SH-SY5Y (cell line): ENCODE measurements around the gene NAV2.

ENCODE experiments used
- GATA2 ChIP-seq: IDR thresholded peaks from 2 replicates; pipeline ENCODE4 v1.6.1; 2011; ENCODE audit warnings: mild to moderate bottlenecking, low read depth, low read length
- GATA3 ChIP-seq: IDR thresholded peaks from 2 replicates; pipeline ENCODE4 v1.6.1; 2011; ENCODE audit warnings: low read depth, mild to moderate bottlenecking, low read length, moderate library complexity

GRCh38 chr11:19936461-19936860 lies 223.8 kb downstream of the NAV2 start:
- TF ChIP-seq GATA2: no peak
- no peak for TF ChIP-seq GATA3
